GM10847 (cell line): ENCODE data around the gene FAM161B.

Source experiments
- POLR2A ChIP-seq: IDR thresholded peaks from 2 replicates; pipeline ENCODE4 v1.6.1; 2011; ENCODE audit not compliant: insufficient read length; ENCODE audit errors: extremely low read depth

FAM161B gene

GRCh38 chr14:73887694-73888459, 62.0 kb downstream of the FAM161B start:
- no peak for TF ChIP-seq POLR2A

GRCh38 chr14:73887318-73887616, 62.6 kb downstream of the FAM161B start:
- no peak for TF ChIP-seq POLR2A

GRCh38 chr14:73886449-73887317, 63.2 kb downstream of the FAM161B start, which contains the start of gene ZNF410:
Gene ZNF410 (plus strand): TSS chr14:73886859. CDS start chr14:73892176, 5,317 bp downstream.
- TF ChIP-seq POLR2A, result peak; percentile 72

GRCh38 chr14:73884438-73885190, 65.3 kb downstream of the FAM161B start:
- no peak for TF ChIP-seq POLR2A
